Kidney (tissue), 14 donors: ENCODE measurements around the gene CDC6. TPM values are rescaled to one million over a fixed set of nuclear protein-coding genes. Genes with fewer than 3 reads are reported as not detected.

ENCODE experiments used
- DNase-seq, 5 donors: peaks; one replicate each; pipeline ENCODE4 v3.0.0-alpha.2; 2013 to 2020
- FAIRE-seq: peaks from 2 replicates; lab custom pipeline; 2012; peaks lifted over from hg19 to GRCh38; lab: Jason Lieb, UNC
- H3K27ac ChIP-seq, 2 donors: one replicate each; pipeline ENCODE4 v1.7.0; 2013; ENCODE audit warnings: low read depth in 2 of 2, low read length in 2 of 2, inconsistent platforms in 1 of 2
- H3K27me3 ChIP-seq: one replicate; pipeline ENCODE4 v1.7.1; 2013; ENCODE audit warnings: low read length, inconsistent platforms; ENCODE audit not compliant: control insufficient read depth, insufficient read depth
- H3K36me3 ChIP-seq, 3 donors: one replicate each; pipeline versions ENCODE4 v1.7.0 to v1.7.1; 2013; ENCODE audit warnings: low read length in 3 of 3, control low read depth in 1 of 3, inconsistent platforms in 1 of 3; ENCODE audit not compliant: insufficient read depth in 3 of 3, control insufficient read depth in 2 of 3
- H3K4me1 ChIP-seq, 3 donors: one replicate each; pipeline versions ENCODE4 v1.7.0 to v1.7.1; 2013; ENCODE audit warnings: low read length in 3 of 3, inconsistent platforms in 1 of 3, low read depth in 1 of 3; ENCODE audit not compliant: control insufficient read depth in 2 of 3, insufficient read depth in 2 of 3
- H3K4me3 ChIP-seq, 3 donors: one replicate each; pipeline versions ENCODE4 v1.7.0 to v1.8.1; 2013; ENCODE audit warnings: low read length in 3 of 3, control low read depth in 1 of 3, inconsistent platforms in 1 of 3
- H3K9ac ChIP-seq, 3 donors: one replicate each; pipeline versions ENCODE4 v1.7.0 to v1.7.1; 2013; ENCODE audit warnings: low read length in 3 of 3, control low read depth in 1 of 3, inconsistent platforms in 1 of 3
- H3K9me3 ChIP-seq, 3 donors: one replicate each; pipeline versions ENCODE4 v1.7.0 to v1.7.1; 2013; ENCODE audit warnings: low read length in 3 of 3, control low read depth in 1 of 3, inconsistent platforms in 1 of 3; ENCODE audit not compliant: control insufficient read depth in 2 of 3, insufficient read depth in 1 of 3
- CTCF ChIP-seq: IDR thresholded peaks from 3 replicates; pipeline ENCODE4 v1.5.1; 2012; ENCODE audit warnings: mild to moderate bottlenecking, moderate library complexity, borderline replicate concordance; ENCODE audit not compliant: insufficient read depth; ENCODE audit errors: extremely low read depth
- intact Hi-C: fragments of 100-400 bp; cut with DNase I; formaldehyde crosslinking; loops from one replicate; pipeline ENCODE4 v1.11.1; 2022
- polyA plus RNA-seq: library from polyadenylated mRNA; stranded (reverse); fragments of 350-450 nt; fragmentation: Illumina TruSeq; extraction: RNeasy Lipid Tissue Mini Kit (QIAGEN cat#74804); gene quantifications from one replicate; pipeline ENCODE4 v1.2.3, GENCODE V29; 2014; ENCODE audit warnings: low read depth, low replicate concordance; ENCODE audit not compliant: insufficient read depth
- total RNA-seq: library from RNA; stranded (reverse); fragmentation: NEBNext Ultra II Directional; extraction: Animal tissue kit (Norgen Biotek cat#: 25700); gene quantifications from one replicate; pipeline ENCODE4 v1.2.1, GENCODE V29; 2021
- donor health status: control.
- donor health status: control.
- donor health status: control.
- donor health status: control.
- donor health status: control.
- donor health status: DM: yes; HTN: yes; CAD: no.
- donor health status: Normal renal cell carcinoma (clear cell type).

CDC6 gene
- total and polyA plus RNA-seq, 2 donors from 2014 or later, result 0.49 to 1.7 TPM

GRCh38 chr17:40291281-40291664, 3.6 kb downstream of the CDC6 start:
- no peak overlapping the region for H3K4me3 ChIP-seq
- H3K4me1 ChIP-seq, result peaks cover 0 to 6% (median 0%) of the 10 kb centered on the region in 3 donors
- H3K9ac ChIP-seq, result no peak overlapping the region
- intact Hi-C loops, result loop anchor here (10.0 kb wide), 1 partner anchor 96 kb away; no protein-coding TSS in a partner anchor
- no peaks in the 10 kb centered on the region for H3K36me3 ChIP-seq
- H3K9me3 ChIP-seq, result no peaks in the 10 kb centered on the region
- H3K27ac ChIP-seq, result no peak overlapping the region
- TF ChIP-seq CTCF, result no peak
- H3K27me3 ChIP-seq, result no peaks in the 10 kb centered on the region
- no peak for DNase-seq
- no peak for FAIRE-seq

- Histone ChIP-seq H3K27ac (no peak overlapping the region), H3K9ac (no peak overlapping the region), H3K9me3 (no peaks in the 10 kb centered on the region), H3K4me3 (no peak overlapping the region), H3K27me3 (no peaks in the 10 kb centered on the region), H3K36me3 (no peaks in the 10 kb centered on the region), H3K4me1 (no peaks in the 10 kb centered on the region)
- FAIRE-seq (no peak), DNase-seq (no peak)
- intact Hi-C loops, result loop anchor here (10.0 kb wide), 1 partner anchor 99 kb away; no protein-coding TSS in a partner anchor
- TF ChIP-seq CTCF, result no peak
Measured at GRCh38 chr17:40293363-40293762, 5.7 kb downstream of the CDC6 start.

- DNase-seq, result no peak
- Histone ChIP-seq H3K9ac (no peak overlapping the region), H3K4me1 (no peaks in the 10 kb centered on the region), H3K27ac (no peak overlapping the region), H3K27me3 (no peaks in the 10 kb centered on the region), H3K4me3 (no peak overlapping the region), H3K36me3 (no peaks in the 10 kb centered on the region), H3K9me3 (no peaks in the 10 kb centered on the region)
- no peak for FAIRE-seq
- intact Hi-C loops, result loop anchor here (10.0 kb wide), 1 partner anchor 101 kb away; no protein-coding TSS in a partner anchor
- no peak for TF ChIP-seq CTCF
Measured at GRCh38 chr17:40295488-40296436, 8.1 kb downstream of the CDC6 start.
